DND-41 (cell line): ENCODE measurements around the gene POLR3B.

ENCODE experiments used
- ATAC-seq: fragments of 200-7000 bp; cut with Tn5 transposase; 3 replicates; pipeline ENCODE4 v1.9.1; 2021; ENCODE audit warnings: low read depth; ENCODE audit not compliant: insufficient read depth
- DNase-seq: peaks from one replicate; pipeline ENCODE4 v3.0.0-alpha.2; 2020
- H2AFZ ChIP-seq: 2 replicates; pipeline ENCODE4 v1.6.0; 2012; ENCODE audit warnings: low read depth, low read length
- H3K27ac ChIP-seq: 2 replicates; pipeline ENCODE4 v1.5.1; 2012; ENCODE audit warnings: low read length, inconsistent platforms
- H3K27me3 ChIP-seq: fragments of 200-600 bp; sonication (generic); 2 replicates; pipeline ENCODE4 v1.6.0; 2012; ENCODE audit warnings: low read length, mild to moderate bottlenecking, inconsistent platforms; ENCODE audit not compliant: insufficient read depth, poor library complexity
- H3K36me3 ChIP-seq: 2 replicates; pipeline ENCODE4 v1.5.1; 2012; ENCODE audit warnings: low read length, inconsistent platforms; ENCODE audit not compliant: insufficient read depth
- H3K4me1 ChIP-seq: 2 replicates; pipeline ENCODE4 v1.5.1; 2012; ENCODE audit warnings: mild to moderate bottlenecking, low read length; ENCODE audit not compliant: insufficient read depth
- H3K4me2 ChIP-seq: 2 replicates; pipeline ENCODE4 v1.6.0; 2012; ENCODE audit warnings: mild to moderate bottlenecking, moderate library complexity, low read length, inconsistent platforms; ENCODE audit not compliant: insufficient read depth
- H3K4me3 ChIP-seq, 2 experiments: fragments of 200-600 bp in 1 of 2; shearing (Covaris generic) in 1 of 2; 2 replicates each; pipeline ENCODE4 v1.5.1; 2012 to 2016; ENCODE audit warnings: inconsistent platforms in 2 of 2, low read length in 2 of 2, mild to moderate bottlenecking in 2 of 2, low read depth in 1 of 2, moderate library complexity in 1 of 2
- H3K79me2 ChIP-seq: 2 replicates; pipeline ENCODE4 v1.6.0; 2012; ENCODE audit warnings: low read length, inconsistent platforms; ENCODE audit not compliant: insufficient read depth
- H3K9ac ChIP-seq: 2 replicates; pipeline ENCODE4 v1.6.0; 2012; ENCODE audit warnings: low read depth, mild to moderate bottlenecking, inconsistent platforms, low read length, moderate library complexity
- H3K9me3 ChIP-seq: 2 replicates; pipeline ENCODE4 v1.5.1; 2012; ENCODE audit warnings: low read length, moderate library complexity, mild to moderate bottlenecking, inconsistent platforms; ENCODE audit not compliant: insufficient read depth, severe bottlenecking
- H4K20me1 ChIP-seq: 2 replicates; pipeline ENCODE4 v1.6.0; 2012; ENCODE audit warnings: low read length; ENCODE audit not compliant: insufficient read depth
- CTCF ChIP-seq: IDR thresholded peaks from 2 replicates; pipeline ENCODE4 v1.5.1; 2012; ENCODE audit warnings: borderline replicate concordance, low read length, moderate library complexity, mild to moderate bottlenecking; ENCODE audit not compliant: poor library complexity, severe bottlenecking; ENCODE audit errors: extremely low read depth
- EZH2 ChIP-seq: IDR thresholded peaks from 3 replicates; pipeline ENCODE4 v1.6.1; 2012; ENCODE audit warnings: borderline replicate concordance, low read depth, mild to moderate bottlenecking, moderate library complexity, low read length, inconsistent platforms; ENCODE audit not compliant: severe bottlenecking

The POLR3B gene

GRCh38 chr12:106357549-106358395 is at the start of gene POLR3B:
Gene POLR3B (plus strand): TSS chr12:106357748. CDS start chr12:106357880, 132 bp downstream.
- Histone ChIP-seq H3K9ac (peak within 1 kb of the TSS; percentile 67), H3K4me1 (peaks cover 28% of the 10 kb centered on the region), H3K27ac (peak within 1 kb of the TSS; percentile 88), H3K4me3 (peak within 1 kb of the TSS; percentile 70 to 93), H3K9me3 (no peaks in the 10 kb centered on the region), H3K79me2 (peaks cover 32% of the 10 kb centered on the region), H4K20me1 (no peaks in the 10 kb centered on the region), H3K27me3 (no peaks in the 10 kb centered on the region), H3K4me2 (peak within 1 kb of the TSS; percentile 97), H2AFZ (peak within 1 kb of the TSS; percentile 79), H3K36me3 (no peaks in the 10 kb centered on the region)
- ATAC-seq, result peak; percentile 91
- DNase-seq, result peak; percentile 95
- no peak for TF ChIP-seq EZH2
- peak; percentile 90 for TF ChIP-seq CTCF

- Histone ChIP-seq H3K4me2 (no peak overlapping the region), H3K27me3 (no peaks in the 10 kb centered on the region), H4K20me1 (no peaks in the 10 kb centered on the region), H3K4me3 (no peak overlapping the region), H3K9ac (no peak overlapping the region), H3K27ac (no peak overlapping the region), H3K36me3 (no peaks in the 10 kb centered on the region), H3K4me1 (peaks cover 11% of the 10 kb centered on the region), H3K79me2 (no peaks in the 10 kb centered on the region), H3K9me3 (no peaks in the 10 kb centered on the region), H2AFZ (no peak overlapping the region)
- DNase-seq, result no peak
- no peak for ATAC-seq
- no peak for TF ChIP-seq CTCF
- no peak for TF ChIP-seq EZH2
Measured at GRCh38 chr12:106308121-106308520, 49.4 kb upstream of the POLR3B start.

- Histone ChIP-seq H3K36me3 (no peaks in the 10 kb centered on the region), H3K9me3 (no peaks in the 10 kb centered on the region), H3K4me3 (no peak overlapping the region), H3K79me2 (no peaks in the 10 kb centered on the region), H2AFZ (no peak overlapping the region), H3K4me2 (no peak overlapping the region), H3K27ac (no peak overlapping the region), H4K20me1 (no peaks in the 10 kb centered on the region), H3K4me1 (peaks cover 6% of the 10 kb centered on the region), H3K9ac (no peak overlapping the region), H3K27me3 (no peaks in the 10 kb centered on the region)
- ATAC-seq (no peak), DNase-seq (no peak)
- TF ChIP-seq CTCF (no peak), EZH2 (no peak)
Measured at GRCh38 chr12:106308611-106309010, 48.9 kb upstream of the POLR3B start.
